Measurements from ENCODE around the gene HCN2.

GRCh38 chr19:652467-653389 is 63.0 kb downstream of the HCN2 start:
- TF ChIP-seq CTCF (IDR thresholded peaks at IDR 0.05): no peak
- no peak for TF ChIP-seq POLR2A (IDR thresholded peaks at IDR 0.05)

All from prostate gland (tissue), 2 donors.